DND-41 (cell line): Measurements from ENCODE around the gene LUZP2.

Experiments used
- ATAC-seq: fragments of 200-7000 bp; cut with Tn5 transposase; 3 replicates; pipeline ENCODE4 v1.9.1; 2021; ENCODE audit warnings: low read depth; ENCODE audit not compliant: insufficient read depth
- DNase-seq: peaks from one replicate; pipeline ENCODE4 v3.0.0-alpha.2; 2020
- H2AFZ ChIP-seq: 2 replicates; pipeline ENCODE4 v1.6.0; 2012; ENCODE audit warnings: low read depth, low read length
- H3K27ac ChIP-seq: 2 replicates; pipeline ENCODE4 v1.5.1; 2012; ENCODE audit warnings: low read length, inconsistent platforms
- H3K27me3 ChIP-seq: fragments of 200-600 bp; sonication (generic); 2 replicates; pipeline ENCODE4 v1.6.0; 2012; ENCODE audit warnings: low read length, mild to moderate bottlenecking, inconsistent platforms; ENCODE audit not compliant: insufficient read depth, poor library complexity
- H3K36me3 ChIP-seq: 2 replicates; pipeline ENCODE4 v1.5.1; 2012; ENCODE audit warnings: low read length, inconsistent platforms; ENCODE audit not compliant: insufficient read depth
- H3K4me1 ChIP-seq: 2 replicates; pipeline ENCODE4 v1.5.1; 2012; ENCODE audit warnings: mild to moderate bottlenecking, low read length; ENCODE audit not compliant: insufficient read depth
- H3K4me2 ChIP-seq: 2 replicates; pipeline ENCODE4 v1.6.0; 2012; ENCODE audit warnings: mild to moderate bottlenecking, moderate library complexity, low read length, inconsistent platforms; ENCODE audit not compliant: insufficient read depth
- H3K4me3 ChIP-seq, 2 experiments: fragments of 200-600 bp in 1 of 2; shearing (Covaris generic) in 1 of 2; 2 replicates each; pipeline ENCODE4 v1.5.1; 2012 to 2016; ENCODE audit warnings: inconsistent platforms in 2 of 2, low read length in 2 of 2, mild to moderate bottlenecking in 2 of 2, low read depth in 1 of 2, moderate library complexity in 1 of 2
- H3K79me2 ChIP-seq: 2 replicates; pipeline ENCODE4 v1.6.0; 2012; ENCODE audit warnings: low read length, inconsistent platforms; ENCODE audit not compliant: insufficient read depth
- H3K9ac ChIP-seq: 2 replicates; pipeline ENCODE4 v1.6.0; 2012; ENCODE audit warnings: low read depth, mild to moderate bottlenecking, inconsistent platforms, low read length, moderate library complexity
- H3K9me3 ChIP-seq: 2 replicates; pipeline ENCODE4 v1.5.1; 2012; ENCODE audit warnings: low read length, moderate library complexity, mild to moderate bottlenecking, inconsistent platforms; ENCODE audit not compliant: insufficient read depth, severe bottlenecking
- H4K20me1 ChIP-seq: 2 replicates; pipeline ENCODE4 v1.6.0; 2012; ENCODE audit warnings: low read length; ENCODE audit not compliant: insufficient read depth
- CTCF ChIP-seq: IDR thresholded peaks from 2 replicates; pipeline ENCODE4 v1.5.1; 2012; ENCODE audit warnings: borderline replicate concordance, low read length, moderate library complexity, mild to moderate bottlenecking; ENCODE audit not compliant: poor library complexity, severe bottlenecking; ENCODE audit errors: extremely low read depth
- EZH2 ChIP-seq: IDR thresholded peaks from 3 replicates; pipeline ENCODE4 v1.6.1; 2012; ENCODE audit warnings: borderline replicate concordance, low read depth, mild to moderate bottlenecking, moderate library complexity, low read length, inconsistent platforms; ENCODE audit not compliant: severe bottlenecking

LUZP2 gene

GRCh38 chr11:24900514-24900913 lies 403.7 kb downstream of the LUZP2 start:
- H3K4me3 ChIP-seq, result no peak overlapping the region
- peak overlapping the region; percentile 48 for H2AFZ ChIP-seq
- no peaks in the 10 kb centered on the region for H3K36me3 ChIP-seq
- H3K27ac ChIP-seq, result 0 out of 2 replicates have a peak overlapping the region, but pooled peaks have one; percentile 13
- ATAC-seq (peak; percentile 48; the same call in 2 of the 3 replicates), DNase-seq (no peak)
- no peak overlapping the region for H3K9ac ChIP-seq
- no peaks in the 10 kb centered on the region; the same call in 1 of the 2 replicates for H3K4me1 ChIP-seq
- no peaks in the 10 kb centered on the region for H4K20me1 ChIP-seq
- no peaks in the 10 kb centered on the region for H3K9me3 ChIP-seq
- no peaks in the 10 kb centered on the region for H3K79me2 ChIP-seq
- peak overlapping the region; percentile 36; the same call in 1 of the 2 replicates for H3K4me2 ChIP-seq
- no peaks in the 10 kb centered on the region for H3K27me3 ChIP-seq
- TF ChIP-seq CTCF (no peak), EZH2 (no peak)

- H3K4me3 ChIP-seq, result no peak overlapping the region
- H3K4me2 ChIP-seq, result no peak overlapping the region
- no peak overlapping the region for H3K27ac ChIP-seq
- H4K20me1 ChIP-seq, result no peaks in the 10 kb centered on the region
- no peak overlapping the region for H3K9ac ChIP-seq
- no peak overlapping the region for H2AFZ ChIP-seq
- TF ChIP-seq EZH2 (no peak), CTCF (no peak)
- no peaks in the 10 kb centered on the region; the same call in 1 of the 2 replicates for H3K4me1 ChIP-seq
- ATAC-seq (no peak), DNase-seq (no peak)
- no peaks in the 10 kb centered on the region for H3K36me3 ChIP-seq
- no peaks in the 10 kb centered on the region for H3K27me3 ChIP-seq
- H3K79me2 ChIP-seq, result no peaks in the 10 kb centered on the region
- no peaks in the 10 kb centered on the region for H3K9me3 ChIP-seq
Observed at GRCh38 chr11:24900960-24901549, 404.2 kb downstream of the LUZP2 start.

- no peaks in the 10 kb centered on the region for H3K79me2 ChIP-seq
- ATAC-seq (no peak), DNase-seq (no peak)
- no peaks in the 10 kb centered on the region; the same call in 1 of the 2 replicates for H3K4me1 ChIP-seq
- no peak overlapping the region for H3K4me2 ChIP-seq
- no peaks in the 10 kb centered on the region for H3K9me3 ChIP-seq
- no peak overlapping the region for H3K9ac ChIP-seq
- H3K27ac ChIP-seq, result no peak overlapping the region
- no peak overlapping the region for H3K4me3 ChIP-seq
- H3K36me3 ChIP-seq, result no peaks in the 10 kb centered on the region
- TF ChIP-seq CTCF (no peak), EZH2 (no peak)
- H2AFZ ChIP-seq, result no peak overlapping the region
- H3K27me3 ChIP-seq, result no peaks in the 10 kb centered on the region
- H4K20me1 ChIP-seq, result no peaks in the 10 kb centered on the region
Observed at GRCh38 chr11:24903555-24903954, 406.7 kb downstream of the LUZP2 start.
